HCT116 (cell line): ENCODE results near the gene MAP2K2. TPM values are rescaled to one million over a fixed set of nuclear protein-coding genes. Genes with fewer than 3 reads are reported as not detected.

ENCODE experiments used
- ATAC-seq: fragments of 200-7000 bp; cut with Tn5 transposase; 2 replicates; pipeline ENCODE4 v1.9.1; 2020; ENCODE audit warnings: mild to moderate bottlenecking, moderate library complexity
- BruUV-seq: library from RNA; stranded (reverse); fragments of 400-500 nt; replicated peaks from 2 replicates; lab custom pipeline; 2021; lab: Mats Ljungman, UMichigan
- CTCF ChIA-PET: fragments of 300-600 bp; sonication (Branson Sonifier 250); formaldehyde crosslinking; loops from one replicate; lab custom pipeline; 2021; ENCODE audit warnings: antibody characterized with exemption; lab: Charles Lee
- POLR2A ChIA-PET: fragments of 300-600, 350-600 bp; sonication (Branson Sonifier 250); formaldehyde crosslinking; loops from one replicate; lab custom pipeline; 2021; ENCODE audit warnings: antibody characterized with exemption; lab: Charles Lee
- RAD21 ChIA-PET, 2 experiments: fragments of 300-600 bp; sonication (Branson Sonifier 250); formaldehyde crosslinking; loops; one replicate each; lab custom pipeline; 2023; ENCODE audit warnings: low total read pairs in 2 of 2; ENCODE audit not compliant: uncharacterized antibody in 2 of 2, unreplicated experiment in 2 of 2, low non-redundant PET in 1 of 2; lab: Charles Lee
- DNase-seq: peaks from one replicate; pipeline ENCODE4 v3.0.0-alpha.2; 2010; ENCODE audit warnings: low read depth, low spot score
- H2AFZ ChIP-seq: fragments of 200-600 bp; shearing (Covaris generic), sonication (generic); 2 replicates; pipeline ENCODE4 v1.6.1; 2017; ENCODE audit warnings: low read depth, mixed run types, mixed read lengths, antibody characterized with exemption, low read length; ENCODE audit not compliant: poor library complexity, severe bottlenecking
- H3K27ac ChIP-seq: 2 replicates; pipeline ENCODE4 v1.5.1; 2012; ENCODE audit warnings: low read depth, low read length
- H3K27me3 ChIP-seq: fragments of 200-600 bp; sonication (generic); 2 replicates; pipeline ENCODE4 v1.6.1; 2016; ENCODE audit warnings: mixed run types, low read length, mixed read lengths; ENCODE audit not compliant: insufficient read depth
- H3K36me3 ChIP-seq, 2 experiments: fragments of 200-500 bp in 1 of 2; fragments of 200-600 bp in 1 of 2; sonication (Bioruptor generic) in 1 of 2; sonication (generic) in 1 of 2; 2 replicates each; pipeline versions ENCODE4 v1.5.1 to v1.6.1; 2014 to 2016; ENCODE audit warnings: low read length in 2 of 2, inconsistent platforms in 1 of 2, mixed read lengths in 1 of 2, mixed run types in 1 of 2; ENCODE audit not compliant: insufficient read depth in 2 of 2, control insufficient read depth in 1 of 2
- H3K4me1 ChIP-seq, 2 experiments: fragments of 200-600 bp in 1 of 2; sonication (generic) in 1 of 2; 2 replicates each; pipeline versions ENCODE4 v1.5.1 to v1.6.1; 2012 to 2017; ENCODE audit warnings: low read length in 2 of 2, inconsistent platforms in 1 of 2, mild to moderate bottlenecking in 1 of 2, mixed read lengths in 1 of 2, mixed run types in 1 of 2, moderate library complexity in 1 of 2; ENCODE audit not compliant: insufficient read depth in 2 of 2, control insufficient read depth in 1 of 2
- H3K4me2 ChIP-seq: fragments of 200-600 bp; sonication (generic); 2 replicates; pipeline ENCODE4 v1.6.1; 2017; ENCODE audit warnings: mixed run types, low read length, mixed read lengths
- H3K4me3 ChIP-seq, 2 experiments: fragments of 200-600 bp in 1 of 2; sonication (generic) in 1 of 2; replicated peaks in 1 of 2; 2 replicates each; pipeline ENCODE4 v1.5.1; 2011 to 2016; ENCODE audit warnings: low read length in 2 of 2, control low read depth in 1 of 2, low read depth in 1 of 2, mild to moderate bottlenecking in 1 of 2, mixed read lengths in 1 of 2, mixed run types in 1 of 2
- H3K79me2 ChIP-seq: fragments of 200-600 bp; sonication (generic); 2 replicates; pipeline ENCODE4 v1.6.1; 2017; ENCODE audit warnings: mild to moderate bottlenecking, mixed run types, low read length, moderate library complexity, mixed read lengths; ENCODE audit not compliant: insufficient read depth
- H3K9ac ChIP-seq: fragments of 200-600 bp; sonication (generic); 2 replicates; pipeline ENCODE4 v1.6.1; 2016; ENCODE audit warnings: low read length, mixed read lengths
- H3K9me2 ChIP-seq: fragments of 200-600 bp; sonication (generic), shearing (Covaris generic); 2 replicates; pipeline ENCODE4 v1.6.1; 2017; ENCODE audit warnings: mixed run types, mild to moderate bottlenecking, moderate library complexity; ENCODE audit not compliant: insufficient read depth
- H3K9me3 ChIP-seq, 2 experiments: fragments of 200-500 bp in 1 of 2; fragments of 200-600 bp in 1 of 2; sonication (Bioruptor generic) in 1 of 2; sonication (generic) in 1 of 2; 2 replicates each; pipeline ENCODE4 v1.6.1; 2014 to 2017; ENCODE audit warnings: low read length in 2 of 2, mixed read lengths in 2 of 2, inconsistent platforms in 1 of 2, low read depth in 1 of 2, mild to moderate bottlenecking in 1 of 2, mixed run types in 1 of 2, moderate library complexity in 1 of 2; ENCODE audit not compliant: control insufficient read depth in 1 of 2, insufficient read depth in 1 of 2
- H4K20me1 ChIP-seq: fragments of 200-600 bp; sonication (generic), shearing (Covaris generic); 2 replicates; pipeline ENCODE4 v1.6.1; 2017; ENCODE audit warnings: mixed run types, mild to moderate bottlenecking, moderate library complexity; ENCODE audit not compliant: insufficient read depth
- CBX3 ChIP-seq: IDR thresholded peaks from 2 replicates; pipeline ENCODE4 v1.6.1; 2012; ENCODE audit warnings: low read depth
- EGR1 ChIP-seq: IDR thresholded peaks from 2 replicates; pipeline ENCODE4 v1.6.1; 2012; ENCODE audit warnings: low read depth
- ELF1 ChIP-seq: IDR thresholded peaks from 2 replicates; pipeline ENCODE4 v1.6.1; 2012; ENCODE audit warnings: low read depth, borderline replicate concordance
- FOSL1 ChIP-seq: IDR thresholded peaks from 2 replicates; pipeline ENCODE4 v1.6.1; 2012; ENCODE audit warnings: low read depth
- JUND ChIP-seq: IDR thresholded peaks from 2 replicates; pipeline ENCODE4 v1.6.1; 2012
- MAX ChIP-seq: IDR thresholded peaks from 2 replicates; pipeline ENCODE4 v1.6.1; 2012
- POLR2A ChIP-seq: IDR thresholded peaks from 2 replicates; pipeline ENCODE4 v1.7.0; 2011; ENCODE audit warnings: borderline replicate concordance; ENCODE audit not compliant: insufficient read depth, insufficient read length; ENCODE audit errors: extremely low read depth
- POLR2AphosphoS5 ChIP-seq: IDR thresholded peaks from 2 replicates; pipeline ENCODE4 v1.6.1; 2011; ENCODE audit warnings: mild to moderate bottlenecking, low read depth, low read length, moderate library complexity
- REST ChIP-seq: IDR thresholded peaks from 2 replicates; pipeline ENCODE4 v1.6.1; 2012; ENCODE audit warnings: low read depth
- SIN3A ChIP-seq: IDR thresholded peaks from 2 replicates; pipeline ENCODE4 v1.6.1; 2012; ENCODE audit warnings: low read depth
- SP1 ChIP-seq: IDR thresholded peaks from 2 replicates; pipeline ENCODE4 v1.6.1; 2012; ENCODE audit warnings: low read depth
- SRF ChIP-seq: IDR thresholded peaks from 2 replicates; pipeline ENCODE4 v1.6.1; 2012; ENCODE audit warnings: low read depth
- TCF7L2 ChIP-seq: IDR thresholded peaks from 2 replicates; pipeline ENCODE4 v1.7.0; 2011; ENCODE audit warnings: borderline replicate concordance, inconsistent platforms; ENCODE audit not compliant: insufficient read depth, insufficient read length; ENCODE audit errors: extremely low read depth
- YY1 ChIP-seq: IDR thresholded peaks from 2 replicates; pipeline ENCODE4 v1.6.1; 2011; ENCODE audit warnings: low read length, low read depth, moderate library complexity, mild to moderate bottlenecking; ENCODE audit not compliant: insufficient replicate concordance; ENCODE audit errors: extremely low read depth
- ZBTB33 ChIP-seq: IDR thresholded peaks from 2 replicates; pipeline ENCODE4 v1.6.1; 2011; ENCODE audit warnings: mild to moderate bottlenecking, low read length, moderate library complexity; ENCODE audit not compliant: insufficient replicate concordance; ENCODE audit errors: extremely low read depth
- ZFX ChIP-seq: fragments of 450-650 bp; IDR thresholded peaks from 2 replicates; pipeline ENCODE4 v1.6.1; 2017
- ZNF274 ChIP-seq: fragments of 200-500 bp; sonication (Bioruptor generic); IDR thresholded peaks from 2 replicates; pipeline ENCODE4 v1.6.1; 2014; ENCODE audit warnings: mild to moderate bottlenecking, low read depth, low read length, inconsistent platforms
- intact Hi-C: fragments of 100-400 bp; cut with micrococcal nuclease; formaldehyde crosslinking; loops from 2 replicates; pipeline ENCODE4 v1.10.0; 2022
- total RNA-seq: library from RNA; stranded (reverse); gene quantifications from one replicate; pipeline ENCODE4 v1.2.1, GENCODE V29; 2021; ENCODE audit not compliant: unreplicated experiment

MAP2K2 gene
- total RNA-seq, 1 experiment from 2014 or later, result 186 TPM

GRCh38 chr19:4046946-4047683 lies 76.8 kb downstream of the MAP2K2 start:
- H3K79me2 ChIP-seq, result peaks cover 82% of the 10 kb centered on the region
- H3K4me2 ChIP-seq, result no peak overlapping the region
- intact Hi-C loops, result no loop called here
- H3K9me2 ChIP-seq, result no peaks in the 10 kb centered on the region
- no peaks in the 10 kb centered on the region for H3K27me3 ChIP-seq
- TF ChIP-seq CBX3 (no peak), YY1 (no peak), ZBTB33 (no peak), TCF7L2 (no peak), FOSL1 (no peak), SRF (no peak), REST (no peak), POLR2A (no peak), ZNF274 (no peak), ELF1 (no peak), SP1 (no peak), ZFX (no peak), POLR2AphosphoS5 (no peak), JUND (no peak), MAX (no peak), SIN3A (no peak), EGR1 (no peak)
- H4K20me1 ChIP-seq, result peaks cover 8% of the 10 kb centered on the region; the same call in 1 of the 2 replicates
- H3K4me3 ChIP-seq, result no peak overlapping the region
- no peak for ATAC-seq
- H3K36me3 ChIP-seq, result peaks cover 19 to 35% of the 10 kb centered on the region in 2 experiments; a peak in 3 of 4 replicates
- no peak overlapping the region for H3K27ac ChIP-seq
- no peaks in the 10 kb centered on the region for H3K4me1 ChIP-seq
- H2AFZ ChIP-seq, result no peak overlapping the region
- RAD21 ChIA-PET, result no interaction called here
- BruUV-seq, result no TSS peak
- no peaks in the 10 kb centered on the region for H3K9me3 ChIP-seq
- no peak for DNase-seq
- H3K9ac ChIP-seq, result no peak overlapping the region
- CTCF ChIA-PET, result no interaction called here
- POLR2A ChIA-PET, result no interaction called here
